Mucosa of gallbladder (tissue), 1 donor: ENCODE data around the gene HCFC1R1. TPM values are rescaled to one million over a fixed set of nuclear protein-coding genes. Genes with fewer than 3 reads are reported as not detected.

Experiments
- DNase-seq: peaks from one replicate; pipeline ENCODE4 v3.0.0-alpha.2; 2020; ENCODE audit warnings: low spot score
- total RNA-seq: library from RNA; stranded (reverse); gene quantifications from one replicate; pipeline ENCODE4 v1.2.1, GENCODE V29; 2021
- donor health status: DM: no; HTN: no; CAD: no.

Gene HCFC1R1
- total RNA-seq, 1 donor from 2014 or later: 54.6 TPM

DNA sequence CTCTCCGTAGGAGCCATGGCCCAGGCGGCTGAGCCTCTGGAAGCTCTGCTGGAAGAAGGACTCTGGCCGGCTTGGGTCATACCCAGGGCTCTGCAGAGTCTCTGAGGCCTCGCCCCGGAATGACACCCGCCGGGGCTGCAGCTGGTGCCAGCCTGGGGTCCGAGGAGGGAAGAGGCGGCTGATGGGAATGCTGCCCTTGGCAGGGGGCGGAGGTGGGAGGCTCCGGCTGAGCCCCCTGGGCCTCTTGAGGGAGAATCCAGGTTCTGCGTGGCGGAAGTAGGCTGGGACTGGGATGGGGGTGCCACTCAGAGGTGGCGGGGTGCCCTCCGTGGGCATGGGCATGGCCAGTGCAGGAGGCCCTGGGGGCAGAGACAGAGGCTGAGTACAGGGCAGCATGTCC lies 47.1 kb downstream of the HCFC1R1 start:
- no peak for DNase-seq

DNA sequence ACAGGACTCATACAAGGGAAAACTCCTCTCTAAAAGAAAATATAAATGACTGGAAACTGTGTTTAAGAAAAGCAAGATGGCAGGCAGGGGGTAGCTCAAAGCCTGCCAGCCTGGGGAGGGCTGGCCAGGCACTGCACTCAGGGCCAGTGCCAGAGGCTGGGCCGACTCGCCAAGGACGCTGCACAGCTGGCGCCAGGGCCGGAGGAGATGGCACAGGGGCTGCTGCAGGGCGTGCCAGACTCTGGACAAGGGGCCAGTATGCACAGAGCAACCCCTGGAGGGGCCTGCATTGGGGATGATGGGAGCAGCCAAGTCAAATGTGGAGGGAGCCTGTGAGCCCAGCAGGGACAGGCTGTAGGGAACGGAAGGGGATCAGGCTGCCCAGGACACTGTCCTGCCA lies 47.5 kb downstream of the HCFC1R1 start:
- no peak for DNase-seq

DNA sequence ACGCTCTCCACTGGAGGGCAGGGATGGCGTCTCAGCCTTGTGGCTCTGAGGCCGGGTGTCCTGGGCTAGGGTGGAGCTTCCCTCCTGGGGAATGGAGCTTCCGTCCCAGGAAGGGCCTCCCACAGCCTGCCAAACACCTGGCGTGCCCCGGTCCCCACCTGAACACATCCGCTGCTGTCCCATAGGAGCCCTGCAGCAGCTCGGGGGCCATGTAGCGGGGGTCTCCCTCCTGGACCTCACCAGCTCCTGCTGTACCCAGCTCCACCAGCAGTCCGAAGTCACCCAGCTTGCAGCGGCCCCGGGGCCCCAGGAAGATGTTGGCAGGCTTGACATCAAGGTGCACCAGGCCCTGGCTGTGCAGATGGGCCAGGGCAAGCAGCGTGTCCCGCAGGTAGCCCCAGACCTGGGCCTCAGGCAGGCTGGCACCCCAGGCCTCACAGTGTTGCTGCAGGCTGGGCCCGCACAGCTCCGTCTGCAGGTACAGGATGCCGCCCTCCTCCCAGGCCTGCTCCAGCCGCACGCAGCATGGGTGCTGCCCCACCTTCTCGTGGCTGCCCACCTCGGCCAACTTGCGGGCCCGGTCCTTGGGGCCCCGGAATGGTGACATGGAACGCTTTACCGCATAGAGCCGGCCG lies 48.5 kb downstream of the HCFC1R1 start:
- no peak for DNase-seq

DNA sequence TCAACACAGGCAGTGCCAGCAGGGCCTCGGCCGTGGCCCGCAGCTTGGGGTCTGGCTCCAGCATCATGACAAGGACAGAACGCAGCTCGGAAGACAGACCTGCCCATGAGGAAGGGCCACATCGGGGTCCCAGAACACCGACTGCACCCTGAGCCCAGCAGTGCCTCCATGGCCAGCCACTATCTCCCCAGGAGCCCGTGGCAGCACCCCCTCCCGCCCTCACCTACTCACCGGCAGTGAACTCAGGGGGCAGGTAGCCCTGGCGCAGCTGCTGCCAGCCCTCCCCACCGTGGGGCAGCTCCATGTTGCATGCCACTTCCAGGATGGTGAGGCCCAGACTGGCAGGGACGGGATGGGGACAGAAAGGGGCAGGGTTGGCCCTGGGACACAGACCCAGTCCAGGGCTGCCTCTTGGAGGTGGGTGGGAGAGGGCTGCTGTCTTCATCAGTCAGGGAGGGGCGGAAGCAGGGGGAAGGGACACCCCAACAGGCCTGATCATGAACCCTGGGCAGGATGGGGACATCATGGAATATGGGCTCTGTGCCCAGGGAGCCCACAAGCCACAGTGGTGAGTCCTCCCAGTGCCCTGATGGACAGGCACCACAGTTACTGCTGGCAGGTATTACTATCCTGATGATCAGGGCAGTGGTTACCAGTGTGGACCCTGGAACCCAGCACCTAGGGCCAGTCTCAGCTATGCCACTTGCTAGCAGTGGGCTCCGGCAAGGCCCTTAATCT lies 49.3 kb downstream of the HCFC1R1 start:
- no peak for DNase-seq

DNA sequence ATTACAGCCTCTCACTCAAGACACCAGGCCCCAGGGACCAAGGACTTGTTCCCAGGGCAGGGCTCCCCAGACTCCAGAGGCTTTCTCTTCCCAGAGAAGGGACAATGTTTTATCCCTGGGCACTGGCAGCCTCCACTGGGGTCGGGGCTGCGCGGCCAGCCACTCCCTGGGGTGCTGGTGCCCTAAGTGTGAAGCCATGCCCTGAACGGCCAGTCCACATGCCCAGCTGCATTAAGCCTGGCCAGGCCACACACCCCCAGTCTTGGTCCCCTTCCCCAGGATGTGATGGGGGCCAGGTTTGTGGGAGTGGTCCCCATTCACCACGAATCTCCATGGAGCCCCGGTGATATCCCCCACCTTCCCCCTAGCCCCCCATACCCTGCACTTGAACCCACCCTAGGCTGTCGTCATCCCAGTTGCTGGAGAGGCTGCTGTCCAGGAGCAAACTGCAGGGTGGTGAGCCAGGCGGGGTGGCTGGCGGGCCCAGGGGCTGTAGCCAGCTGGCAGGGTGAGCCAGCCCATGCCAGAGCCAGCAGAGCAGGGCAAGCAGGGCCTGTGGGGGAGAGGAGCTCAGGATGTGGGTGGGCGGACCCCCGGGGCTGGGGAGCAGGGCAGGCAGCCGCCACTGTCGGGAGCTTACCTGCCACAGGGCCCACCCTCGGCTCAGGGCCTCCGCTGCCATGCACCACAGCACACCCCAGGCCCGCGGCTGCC lies 50.0 kb downstream of the HCFC1R1 start:
- no peak for DNase-seq

DNA sequence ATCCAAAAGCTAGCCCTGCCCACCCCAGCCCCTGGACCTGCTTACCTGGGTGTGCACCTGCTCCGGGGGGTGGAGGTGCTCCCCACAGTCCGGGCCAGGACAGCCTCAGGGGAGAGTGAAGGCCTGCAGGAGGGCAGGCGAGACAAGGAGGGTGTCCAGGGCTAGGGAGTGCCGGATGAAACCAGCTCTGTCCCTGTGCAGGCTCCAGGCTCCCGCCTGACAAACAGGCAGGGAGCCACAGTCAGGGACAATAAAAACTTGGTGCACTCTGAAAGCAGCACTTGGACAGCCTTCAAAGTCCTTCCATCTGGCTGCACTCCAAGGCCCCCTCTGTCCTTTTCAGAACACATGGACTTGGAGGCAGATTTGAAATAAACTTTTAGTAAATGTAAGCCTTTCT lies 50.6 kb downstream of the HCFC1R1 start:
- DNase-seq: no peak

Other genes with a start within 250 kb of the HCFC1R1 start
- gene ELOB, start 246.7 kb downstream of the HCFC1R1 start, total RNA-seq: 273 TPM
- 1.8 TPM for gene PRSS33, start 236.4 kb downstream of the HCFC1R1 start, total RNA-seq
- 0.49 TPM for gene PRSS41, start 225.5 kb downstream of the HCFC1R1 start, total RNA-seq
- gene PRSS21, start 206.7 kb downstream of the HCFC1R1 start, total RNA-seq: 4.4 TPM
- gene ZG16B, start 193.6 kb downstream of the HCFC1R1 start, total RNA-seq: 55.9 TPM
- 52.7 TPM for gene PRSS22, start 165.8 kb downstream of the HCFC1R1 start, total RNA-seq
- gene FLYWCH2, start 140.7 kb downstream of the HCFC1R1 start, total RNA-seq: 35.5 TPM
- gene FLYWCH1, start 112.0 kb downstream of the HCFC1R1 start, total RNA-seq: 57.5 TPM
- gene KREMEN2, start 59.7 kb downstream of the HCFC1R1 start, total RNA-seq: not detected
- gene PAQR4, start 54.6 kb downstream of the HCFC1R1 start, total RNA-seq: 33.1 TPM
- gene PKMYT1, start 43.5 kb downstream of the HCFC1R1 start, total RNA-seq: 4.5 TPM
- 3.3 TPM for gene CLDN9, start 11.0 kb downstream of the HCFC1R1 start, total RNA-seq
- 1.1 TPM for gene CLDN6, start 5.8 kb downstream of the HCFC1R1 start, total RNA-seq
- gene TNFRSF12A, start 3.6 kb downstream of the HCFC1R1 start, total RNA-seq: 98.1 TPM
- 20.8 TPM for gene THOC6, start 93 bp upstream of the HCFC1R1 start, total RNA-seq
- gene BICDL2, start 13.0 kb upstream of the HCFC1R1 start, total RNA-seq: 86.1 TPM
- 1.1 TPM for gene MMP25, start 22.6 kb upstream of the HCFC1R1 start, total RNA-seq
- 134 TPM for gene IL32, start 41.7 kb upstream of the HCFC1R1 start, total RNA-seq
- 0.37 TPM for gene ZSCAN10, start 75.4 kb upstream of the HCFC1R1 start, total RNA-seq
- 14.2 TPM for gene ZNF205, start 88.6 kb upstream of the HCFC1R1 start, total RNA-seq
- gene ZNF213, start 111.1 kb upstream of the HCFC1R1 start, total RNA-seq: 18.4 TPM
- not detected for gene OR1F1, start 164.3 kb upstream of the HCFC1R1 start, total RNA-seq
- 7.6 TPM for gene ZNF200, start 211.2 kb upstream of the HCFC1R1 start, total RNA-seq
- 0.52 TPM for gene MEFV, start 232.7 kb upstream of the HCFC1R1 start, total RNA-seq